Measurements from ENCODE around the gene ETV6. TPM values are rescaled to one million over a fixed set of nuclear protein-coding genes. Genes with fewer than 3 reads are reported as not detected.

The ETV6 gene
- total and polyA plus RNA-seq, 8 donors: 5.1 to 31.6 (median 18.2) TPM

- H3K27ac ChIP-seq: no peak overlapping the region
- no peak for TF ChIP-seq CTCF (IDR thresholded peaks at IDR 0.05)
- DNase-seq (no peak), FAIRE-seq (no peak), ATAC-seq (peak in 1 of 4 donors; percentile 32)
- H3K4me1 ChIP-seq: peaks cover 0 to 3% (median 0%) of the 10 kb centered on the region in 3 donors
- intact Hi-C loops (cut with DNase I): no loop called here
- H3K36me3 ChIP-seq: no peaks in the 10 kb centered on the region
- 69 to 74% methylated on average over 6 of the region's 6 CpGs for WGBS, 2 donors
- no peak overlapping the region for H3K4me3 ChIP-seq
- no peaks in the 10 kb centered on the region for H3K9me3 ChIP-seq
- H3K27me3 ChIP-seq: no peaks in the 10 kb centered on the region
Observed at GRCh38 chr12:11774821-11775220, 125.3 kb downstream of the ETV6 start.

GRCh38 chr12:11776316-11776715, 126.8 kb downstream of the ETV6 start:
- Histone ChIP-seq H3K4me3 (no peak overlapping the region), H3K4me1 (peaks cover 0 to 3% (median 0%) of the 10 kb centered on the region in 3 donors), H3K9me3 (no peaks in the 10 kb centered on the region), H3K36me3 (no peaks in the 10 kb centered on the region), H3K27ac (no peak overlapping the region), H3K27me3 (no peaks in the 10 kb centered on the region)
- ATAC-seq: no peak
- intact Hi-C loops (cut with DNase I): no loop called here
- no peak for FAIRE-seq
- 88 to 92% methylated on average over 3 of the region's 3 CpGs for WGBS, 2 donors
- DNase-seq: no peak
- TF ChIP-seq CTCF (IDR thresholded peaks at IDR 0.05): no peak

GRCh38 chr12:11777451-11777850, 128.0 kb downstream of the ETV6 start:
- Histone ChIP-seq H3K9me3 (no peaks in the 10 kb centered on the region), H3K27me3 (no peaks in the 10 kb centered on the region), H3K4me3 (no peak overlapping the region), H3K27ac (no peak overlapping the region), H3K36me3 (no peaks in the 10 kb centered on the region), H3K4me1 (peaks cover 0 to 3% (median 0%) of the 10 kb centered on the region in 3 donors)
- WGBS, 2 donors: 94 to 100% methylated on average over 4 of the region's 4 CpGs
- intact Hi-C loops (cut with DNase I): no loop called here
- TF ChIP-seq CTCF (IDR thresholded peaks at IDR 0.05): no peak
- ATAC-seq (no peak), FAIRE-seq (no peak), DNase-seq (no peak)

GRCh38 chr12:11777962-11778361, 128.5 kb downstream of the ETV6 start:
- no peaks in the 10 kb centered on the region for H3K27me3 ChIP-seq
- TF ChIP-seq CTCF (IDR thresholded peaks at IDR 0.05): no peak
- peaks cover 0 to 3% (median 0%) of the 10 kb centered on the region in 3 donors for H3K4me1 ChIP-seq
- FAIRE-seq (no peak), DNase-seq (no peak), ATAC-seq (no peak)
- H3K27ac ChIP-seq: no peak overlapping the region
- no peaks in the 10 kb centered on the region for H3K36me3 ChIP-seq
- no peaks in the 10 kb centered on the region for H3K9me3 ChIP-seq
- 89 to 91% methylated on average over 12 of the region's 12 CpGs for WGBS, 2 donors
- no peak overlapping the region for H3K4me3 ChIP-seq
- intact Hi-C loops (cut with DNase I): no loop called here

GRCh38 chr12:11778713-11779685, 129.5 kb downstream of the ETV6 start:
- Histone ChIP-seq H3K36me3 (no peaks in the 10 kb centered on the region), H3K4me1 (peaks cover 0 to 3% (median 0%) of the 10 kb centered on the region in 3 donors), H3K9me3 (no peaks in the 10 kb centered on the region), H3K27me3 (no peaks in the 10 kb centered on the region), H3K4me3 (no peak overlapping the region), H3K27ac (no peak overlapping the region)
- ATAC-seq (peak in 2 of 4 donors; percentile 18 to 24), FAIRE-seq (no peak), DNase-seq (no peak)
- 76 to 77% methylated on average over 12 of the region's 12 CpGs for WGBS, 2 donors
- intact Hi-C loops (cut with DNase I): no loop called here
- TF ChIP-seq CTCF (IDR thresholded peaks at IDR 0.05): no peak
